Esophagus muscularis mucosa (tissue), 4 donors: ENCODE data around the gene SLC3A2. TPM values are rescaled to one million over a fixed set of nuclear protein-coding genes. Genes with fewer than 3 reads are reported as not detected.

ENCODE experiments used
- DNase-seq: peaks from one replicate; pipeline ENCODE4 v3.0.0-alpha.2; 2017; ENCODE audit errors: extremely low spot score
- H3K27ac ChIP-seq, 4 donors: fragments of 200-600 bp; sonication (generic); replicated peaks in 1 of 4; 1 replicate in 3 of 4; 2 replicates in 1 of 4; pipeline ENCODE4 v1.5.1; 2016 to 2019; ENCODE audit warnings: mild to moderate bottlenecking in 1 of 4
- H3K27me3 ChIP-seq, 4 donors: fragments of 200-600 bp; sonication (generic); one replicate each; pipeline versions ENCODE4 v1.5.1 to v1.6.0; 2016 to 2019
- H3K36me3 ChIP-seq, 4 donors: fragments of 200-600 bp; sonication (generic); one replicate each; pipeline ENCODE4 v1.5.1; 2016 to 2019
- H3K4me1 ChIP-seq, 4 donors: fragments of 200-600 bp; sonication (generic); one replicate each; pipeline ENCODE4 v1.5.1; 2016 to 2019
- H3K4me3 ChIP-seq, 4 donors: fragments of 200-600 bp; sonication (generic); 1 replicate in 2 of 4; 2 replicates in 2 of 4; pipeline ENCODE4 v1.5.1; 2016 to 2019; ENCODE audit warnings: mild to moderate bottlenecking in 4 of 4, moderate library complexity in 1 of 4
- H3K9me3 ChIP-seq, 4 donors: fragments of 200-600 bp; sonication (generic); 1 replicate in 3 of 4; 2 replicates in 1 of 4; pipeline ENCODE4 v1.5.1; 2016 to 2019
- CTCF ChIP-seq, 3 experiments: fragments of 200-600 bp in 2 of 3; fragments of 450-650 bp in 1 of 3; sonication (generic) in 2 of 3; IDR thresholded peaks; one replicate each; pipeline ENCODE4 v1.5.1; 2017 to 2019; ENCODE audit warnings: antibody characterized with exemption in 3 of 3, mild to moderate bottlenecking in 2 of 3, moderate library complexity in 1 of 3
- EP300 ChIP-seq: sonication (generic); formaldehyde crosslinking; IDR thresholded peaks from one replicate; pipeline ENCODE4 v1.6.1; 2017; ENCODE audit warnings: antibody characterized with exemption
- POLR2A ChIP-seq: fragments of 450-650 bp; IDR thresholded peaks from one replicate; pipeline ENCODE4 v1.6.1; 2017; ENCODE audit warnings: antibody characterized with exemption, moderate library complexity, mild to moderate bottlenecking, low read depth
- POLR2AphosphoS5 ChIP-seq, 2 donors: sonication (generic); formaldehyde crosslinking; IDR thresholded peaks; one replicate each; pipeline ENCODE4 v1.6.1; 2017; ENCODE audit warnings: antibody characterized with exemption in 2 of 2
- WGBS: methylation state at CpG from one replicate; pipeline ENCODE4 v1.1.5; 2018; 5-methylcytosine and 5-hydroxymethylcytosine counted together
- intact Hi-C: fragments of 100-400 bp; cut with DNase I; formaldehyde crosslinking; loops from one replicate; pipeline ENCODE4 v1.15.1; 2023
- total RNA-seq, 4 donors: library from RNA; depleted of rRNA; stranded (reverse); fragments of >200 nt; gene quantifications; one replicate each; pipeline versions ENCODE4 v1.1.0 to v1.2.1, GENCODE V29; 2016

The SLC3A2 gene
- total RNA-seq, 4 donors from 2014 or later: 53.2 to 123 (median 86.4) TPM

- WGBS: 95% methylated on average over 22 of the region's 27 CpGs
- DNase-seq: no peak
- Histone ChIP-seq H3K27me3 (no peaks in the 10 kb centered on the region), H3K9me3 (no peaks in the 10 kb centered on the region), H3K27ac (no peak overlapping the region), H3K36me3 (no peaks in the 10 kb centered on the region), H3K4me3 (no peak overlapping the region), H3K4me1 (peaks cover 12 to 27% (median 25%) of the 10 kb centered on the region in 4 donors)
- intact Hi-C loops: no loop called here
- no peak for TF ChIP-seq EP300
- no peak for TF ChIP-seq CTCF (IDR thresholded peaks at IDR 0.05)
- no peak for TF ChIP-seq POLR2A
- TF ChIP-seq POLR2AphosphoS5 (IDR thresholded peaks at IDR 0.05): no peak
Measured at GRCh38 chr11:62910141-62910882, 29.6 kb downstream of the SLC3A2 start.

- H3K27me3 ChIP-seq: no peaks in the 10 kb centered on the region
- H3K36me3 ChIP-seq: no peaks in the 10 kb centered on the region
- no peak for DNase-seq
- 86% methylated on average over 13 of the region's 14 CpGs for WGBS
- intact Hi-C loops: no loop called here
- TF ChIP-seq CTCF (IDR thresholded peaks at IDR 0.05): no peak
- TF ChIP-seq POLR2AphosphoS5 (IDR thresholded peaks at IDR 0.05): no peak
- no peak for TF ChIP-seq POLR2A
- no peak for TF ChIP-seq EP300
- H3K27ac ChIP-seq: no peak overlapping the region
- peaks cover 12 to 18% (median 14%) of the 10 kb centered on the region in 4 donors for H3K4me1 ChIP-seq
- no peaks in the 10 kb centered on the region for H3K9me3 ChIP-seq
- no peak overlapping the region for H3K4me3 ChIP-seq
Measured at GRCh38 chr11:62911137-62912130, 30.7 kb downstream of the SLC3A2 start.

GRCh38 chr11:62912268-62912667 is 31.6 kb downstream of the SLC3A2 start:
- Histone ChIP-seq H3K4me3 (no peak overlapping the region), H3K27me3 (no peaks in the 10 kb centered on the region), H3K27ac (no peak overlapping the region), H3K9me3 (no peaks in the 10 kb centered on the region), H3K36me3 (no peaks in the 10 kb centered on the region), H3K4me1 (peaks cover 12 to 17% (median 14%) of the 10 kb centered on the region in 4 donors)
- 96% methylated on average over 3 of the region's 3 CpGs for WGBS
- intact Hi-C loops: no loop called here
- TF ChIP-seq POLR2AphosphoS5 (IDR thresholded peaks at IDR 0.05) (no peak), EP300 (no peak), CTCF (IDR thresholded peaks at IDR 0.05) (no peak), POLR2A (no peak)
- no peak for DNase-seq

GRCh38 chr11:62914416-62914815 is 33.7 kb downstream of the SLC3A2 start:
- H3K4me1 ChIP-seq: peaks cover 3 to 5% (median 4%) of the 10 kb centered on the region in 4 donors
- H3K27ac ChIP-seq: no peak overlapping the region
- DNase-seq: no peak
- no peaks in the 10 kb centered on the region for H3K9me3 ChIP-seq
- H3K36me3 ChIP-seq: no peaks in the 10 kb centered on the region
- intact Hi-C loops: no loop called here
- peaks cover 0 to 2% (median 0%) of the 10 kb centered on the region in 4 donors for H3K27me3 ChIP-seq
- no peak overlapping the region for H3K4me3 ChIP-seq
- TF ChIP-seq POLR2A: no peak
- no peak for TF ChIP-seq EP300
- TF ChIP-seq CTCF (IDR thresholded peaks at IDR 0.05): no peak
- TF ChIP-seq POLR2AphosphoS5 (IDR thresholded peaks at IDR 0.05): no peak
- WGBS: 100% methylated on average over 1 of the region's 1 CpG
